ENCODE measurements around the gene GATA2. TPM values are rescaled to one million over a fixed set of nuclear protein-coding genes. Genes with fewer than 3 reads are reported as not detected.

GATA2 gene
- total and polyA plus RNA-seq, 2 of the 8 experiments (the other 6 are each of a cell fraction or from before 2014, with no cell fraction given): 0.03 to 0.30 TPM

- H2BK15ac ChIP-seq (ENCODE audit: low read length): 0 out of 2 replicates have a peak overlapping the region, but pooled peaks have one; percentile 2
- no peak overlapping the region for H3K56ac ChIP-seq (replicated peaks; ENCODE audit: insufficient read length, low read depth, low read length)
- H2BK12ac ChIP-seq (ENCODE audit: low read depth, low read length): peak overlapping the region; percentile 50; the same call in 1 of the 2 replicates
- H3K79me2 ChIP-seq (ENCODE audit: control insufficient read depth in 1 of 2, insufficient read depth in 2 of 2, low read length in 2 of 2): no peaks in the 10 kb centered on the region
- H4K91ac ChIP-seq (replicated peaks; ENCODE audit: insufficient read length, low read length): no peak overlapping the region
- H3K4me1 ChIP-seq (replicated peaks in 1 of 4; ENCODE audit: control insufficient read depth in 3 of 4, insufficient read depth in 4 of 4, low read length in 3 of 4): peaks cover 8 to 70% (median 52%) of the 10 kb centered on the region in 4 experiments
- no peak overlapping the region for H2AFZ ChIP-seq (ENCODE audit: low read length)
- CTCF ChIA-PET (ENCODE audit: partially characterized antibody): interaction anchor here (0.9 to 7.9 kb wide), 17 partner anchors 9 to 389 kb away, joined by 3 to 42 read pairs (median 8); partner anchors contain the start of gene GATA2
- H2BK120ac ChIP-seq (replicated peaks; ENCODE audit: low read depth, low read length): no peak overlapping the region
- peak overlapping the region; percentile 78 for H3K4ac ChIP-seq (replicated peaks; ENCODE audit: insufficient read length, low read depth, low read length)
- POLR2A ChIA-PET (ENCODE audit: partially characterized antibody): interaction anchor here (0.8 to 3.5 kb wide), 5 partner anchors 7 to 51 kb away, joined by 3 to 12 read pairs (median 3); partner anchors contain the start of gene GATA2
- H3K27me3 ChIP-seq (replicated peaks in 1 of 4; ENCODE audit: control insufficient read depth in 3 of 4, extremely low read depth in 1 of 4, insufficient read depth in 3 of 4, low read length in 3 of 4): peaks cover 85 to 100% (median 99%) of the 10 kb centered on the region in 4 experiments
- peaks cover 16 to 24% of the 10 kb centered on the region in 2 experiments for H4K20me1 ChIP-seq (replicated peaks in 1 of 2; ENCODE audit: control insufficient read depth in 1 of 2, insufficient read depth in 2 of 2, low read length in 2 of 2)
- H3K23ac ChIP-seq (ENCODE audit: insufficient read length): no peak overlapping the region
- H2BK5ac ChIP-seq (ENCODE audit: low read depth, low read length): no peak overlapping the region
- H3K14ac ChIP-seq (ENCODE audit: insufficient read length): no peak overlapping the region
- H3K79me1 ChIP-seq (ENCODE audit: low read depth, low read length): no peaks in the 10 kb centered on the region
- WGBS, 2 experiments (ENCODE audit: extremely low coverage in 1 of 2, insufficient coverage in 1 of 2, insufficient read length in 1 of 2, insufficient replicate concordance in 2 of 2, low coverage in 1 of 2, low lambda C conversion rate in 2 of 2, missing lambda C conversion rate in 1 of 2): 2% methylated on average over 25 of the region's 26 CpGs; no CpG with 5 or more reads in 1 of the 2 experiments
- H3K4me2 ChIP-seq (ENCODE audit: insufficient read depth in 1 of 2, low read depth in 2 of 2, low read length in 2 of 2): peak overlapping the region; percentile 63 to 68
- H3K23me2 ChIP-seq (ENCODE audit: low read depth, low read length): peaks cover 19% of the 10 kb centered on the region; the same call in 1 of the 2 replicates
- H3K4me3 ChIP-seq (ENCODE audit: extremely low read depth in 1 of 4, insufficient read depth in 2 of 4, low read depth in 3 of 4, low read length in 4 of 4): peak overlapping the region in 3 of 4 experiments; percentile 27 to 48 (median 40); a peak in 6 of 8 replicates
- no peak overlapping the region for H2BK20ac ChIP-seq (ENCODE audit: low read length)
- H3K9ac ChIP-seq (replicated peaks in 1 of 4; ENCODE audit: extremely low read depth in 1 of 4, low read depth in 3 of 4, low read length in 3 of 4): no peak overlapping the region
- H3K27ac ChIP-seq (ENCODE audit: low read depth, low read length): no peak overlapping the region
- peak overlapping the region; percentile 62 for H3K18ac ChIP-seq (ENCODE audit: extremely low read depth, low read length)
- DNase-seq (ENCODE audit: low read depth in 1 of 2, low spot score in 2 of 2) (no peak), FAIRE-seq (no peak)
- peak overlapping the region; percentile 23 for H4K5ac ChIP-seq (ENCODE audit: insufficient read length, low read depth, low read length)
- H3K36me3 ChIP-seq (ENCODE audit: control insufficient read depth in 2 of 4, insufficient read depth in 4 of 4, low read length in 3 of 4): peaks cover 0 to 6% (median 0%) of the 10 kb centered on the region in 4 experiments; a peak in 1 of 8 replicates
- H2AK5ac ChIP-seq (ENCODE audit: low read depth, low read length): no peak overlapping the region
- no peaks in the 10 kb centered on the region for H3K9me3 ChIP-seq (ENCODE audit: insufficient read depth in 2 of 2, low read depth in 1 of 2, low read length in 1 of 2)
- no peak overlapping the region; the same call in 1 of the 2 replicates for H4K8ac ChIP-seq (ENCODE audit: extremely low read depth, insufficient read depth, low read length)
- TF ChIP-seq SP1 (IDR thresholded peaks at IDR 0.05; ENCODE audit: low read depth, low read length) (0 out of 2 replicates have a peak, but pooled peaks have one; percentile 1), CTBP2 (IDR thresholded peaks at IDR 0.05; ENCODE audit: borderline replicate concordance, insufficient read depth, insufficient read length, low read length) (peak; percentile 77), SIX5 (IDR thresholded peaks at IDR 0.05; ENCODE audit: low read depth, low read length) (no peak), CHD1 (IDR thresholded peaks at IDR 0.05; ENCODE audit: low read depth, low read length) (no peak), KDM4A (IDR thresholded peaks at IDR 0.05; ENCODE audit: low read depth, low read length, severe bottlenecking) (no peak), SP4 (IDR thresholded peaks at IDR 0.05; ENCODE audit: low read length) (no peak), CBX8 (IDR thresholded peaks at IDR 0.05; ENCODE audit: borderline replicate concordance, low read depth, low read length) (no peak), SUZ12 (IDR thresholded peaks at IDR 0.05; ENCODE audit: low read length) (peak; percentile 79), SAP30 (IDR thresholded peaks at IDR 0.05; ENCODE audit: insufficient read depth, insufficient replicate concordance, low read length) (no peak)
- TF ChIP-seq, protein P1, sequence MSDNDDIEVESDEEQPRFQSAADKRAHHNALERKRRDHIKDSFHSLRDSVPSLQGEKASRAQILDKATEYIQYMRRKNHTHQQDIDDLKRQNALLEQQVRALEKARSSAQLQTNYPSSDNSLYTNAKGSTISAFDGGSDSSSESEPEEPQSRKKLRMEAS (IDR thresholded peaks at IDR 0.05): no peak
Measured at GRCh38 chr3:128483657-128484403, 9.2 kb downstream of the GATA2 start.
